ENCODE measurements around the gene TPRG1L.

TPRG1L gene

DNA sequence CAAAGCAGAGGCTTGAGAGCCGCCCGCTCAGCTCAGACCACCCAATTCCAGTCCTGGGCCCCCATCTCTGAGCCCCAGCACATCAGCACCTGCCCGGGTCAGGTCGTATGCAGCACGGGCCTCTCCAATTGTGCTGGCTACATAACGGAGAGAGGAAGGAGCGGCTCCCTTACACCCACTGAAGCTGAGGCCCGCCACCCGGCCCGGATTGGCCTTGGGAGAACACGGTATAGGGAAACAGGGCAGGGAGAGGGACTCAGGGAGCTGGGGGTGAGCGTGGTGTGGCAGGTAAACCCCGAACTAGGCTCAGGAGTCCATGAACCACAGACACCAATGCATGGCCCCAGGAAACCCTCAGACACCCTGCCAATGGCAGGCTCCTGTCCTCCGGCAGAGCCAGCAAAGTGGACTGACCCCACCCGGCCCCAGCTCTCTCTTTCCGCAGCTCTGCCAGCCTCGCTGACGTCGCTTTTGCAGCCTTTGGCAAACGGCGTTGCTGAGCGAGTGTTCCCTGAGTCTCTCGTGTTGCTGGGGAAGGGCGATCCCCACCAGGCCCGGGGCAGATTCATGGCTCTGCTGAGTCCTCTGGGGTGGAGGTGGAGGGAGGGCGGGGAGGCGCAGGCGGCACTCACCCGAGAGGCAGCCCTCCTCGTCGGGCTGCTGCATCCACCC lies 30.0 kb upstream of the TPRG1L start:
- DNase-seq: no peak

DNA sequence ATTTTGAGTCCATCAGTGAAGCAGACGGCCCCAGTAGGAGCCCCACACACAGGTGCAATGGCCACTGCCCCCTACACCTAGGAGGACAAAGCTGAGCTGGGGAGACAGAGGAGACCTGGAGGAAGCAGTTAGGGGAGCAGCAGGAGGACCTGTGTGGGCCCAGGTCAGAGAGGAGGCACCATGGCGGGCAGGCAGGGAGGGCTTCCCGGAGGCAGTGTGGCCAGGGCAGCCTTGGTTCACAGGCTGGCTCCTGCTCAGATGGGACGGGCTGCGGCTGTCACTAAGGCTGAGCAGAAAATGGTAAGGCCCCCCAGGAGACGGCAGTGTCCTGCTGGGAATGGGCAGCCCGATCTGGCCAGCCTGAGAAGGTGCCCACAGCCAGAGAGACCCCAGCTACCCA lies 28.9 kb upstream of the TPRG1L start:
- DNase-seq: no peak

DNA sequence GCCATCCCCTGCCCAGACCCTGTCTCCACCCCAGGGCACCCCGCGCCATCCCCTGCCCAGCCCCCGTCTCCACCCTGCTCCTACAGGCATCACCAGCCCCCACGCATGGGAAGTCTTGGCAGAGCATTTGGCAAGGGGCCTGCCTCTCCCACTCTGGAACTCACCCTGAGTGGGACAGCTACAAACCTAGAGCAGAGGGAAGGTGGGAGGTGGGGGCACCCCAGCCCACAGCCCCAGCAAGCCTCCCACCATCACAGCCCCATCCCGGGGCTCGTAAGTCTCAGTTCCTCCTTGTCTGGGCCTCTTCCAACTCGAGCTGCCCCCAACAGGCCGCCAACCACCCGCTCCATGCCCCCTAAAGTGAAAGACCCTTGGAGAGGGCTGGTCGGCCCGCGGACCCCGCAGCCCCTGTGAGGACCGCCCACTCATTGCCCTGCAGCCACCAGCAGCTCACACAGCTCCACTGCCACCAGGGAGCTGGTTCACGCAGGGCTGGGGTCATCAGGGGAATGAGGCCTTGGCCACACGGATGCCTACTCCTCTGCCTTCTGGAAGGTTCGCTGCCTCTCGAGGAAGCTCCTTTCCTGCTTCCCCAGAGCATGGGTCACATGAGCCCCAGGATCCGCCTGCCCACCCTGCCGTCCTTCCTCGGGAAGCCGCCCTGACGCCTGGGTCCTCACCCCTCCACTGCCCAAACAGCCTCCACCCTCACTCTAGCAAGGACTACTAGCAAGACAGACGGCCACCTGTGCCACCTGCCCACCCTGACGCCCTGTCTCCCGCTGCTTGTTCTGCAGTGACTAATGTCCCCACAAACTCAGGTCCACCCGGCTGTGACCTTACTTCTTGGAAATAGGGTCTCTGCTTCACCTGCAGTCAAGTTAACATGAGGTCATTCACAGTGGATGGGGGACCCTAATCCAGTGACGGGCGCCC lies 27.9 kb upstream of the TPRG1L start:
- DNase-seq: no peak

DNA sequence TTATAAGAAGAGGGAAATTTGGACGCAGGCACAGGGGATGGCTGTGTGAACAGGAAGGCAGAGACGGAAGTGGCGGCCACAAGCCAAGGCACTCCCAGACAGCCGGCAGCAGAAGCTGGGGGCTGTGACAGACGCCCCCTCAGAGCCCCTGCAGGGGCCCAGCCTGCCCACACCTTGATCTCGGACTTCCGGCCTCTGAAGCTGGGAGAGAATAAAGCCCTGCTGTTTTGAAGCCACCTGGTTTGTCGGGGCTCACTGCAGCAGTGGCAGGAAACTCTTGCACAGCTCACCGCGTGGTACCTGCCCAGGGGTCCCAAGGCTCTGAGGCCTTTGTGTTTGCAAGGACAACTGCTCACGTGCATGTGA lies 27.2 kb upstream of the TPRG1L start:
- DNase-seq: no peak

DNA sequence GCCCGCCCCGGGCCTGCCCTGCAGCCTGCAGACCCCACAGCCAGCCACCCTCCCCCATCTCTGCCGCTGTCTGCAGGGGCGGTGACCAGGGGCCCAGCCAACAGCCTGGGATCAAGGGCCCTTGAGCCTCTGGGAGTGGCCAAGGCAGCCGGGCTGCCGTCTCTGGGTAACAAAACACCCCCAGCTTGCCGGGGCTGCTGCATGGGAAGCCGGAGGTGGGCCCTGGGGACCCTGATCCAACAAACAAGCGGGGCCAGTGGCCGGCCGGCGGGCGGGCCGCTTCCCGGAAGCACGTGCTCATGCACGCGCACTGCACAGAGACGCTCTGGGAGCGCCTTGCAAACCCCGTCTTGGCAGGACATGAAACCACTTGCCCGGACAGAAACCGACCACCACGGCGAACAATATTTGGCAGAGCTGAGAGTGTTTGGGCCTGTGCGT lies 26.7 kb upstream of the TPRG1L start:
- no peak for DNase-seq

DNA sequence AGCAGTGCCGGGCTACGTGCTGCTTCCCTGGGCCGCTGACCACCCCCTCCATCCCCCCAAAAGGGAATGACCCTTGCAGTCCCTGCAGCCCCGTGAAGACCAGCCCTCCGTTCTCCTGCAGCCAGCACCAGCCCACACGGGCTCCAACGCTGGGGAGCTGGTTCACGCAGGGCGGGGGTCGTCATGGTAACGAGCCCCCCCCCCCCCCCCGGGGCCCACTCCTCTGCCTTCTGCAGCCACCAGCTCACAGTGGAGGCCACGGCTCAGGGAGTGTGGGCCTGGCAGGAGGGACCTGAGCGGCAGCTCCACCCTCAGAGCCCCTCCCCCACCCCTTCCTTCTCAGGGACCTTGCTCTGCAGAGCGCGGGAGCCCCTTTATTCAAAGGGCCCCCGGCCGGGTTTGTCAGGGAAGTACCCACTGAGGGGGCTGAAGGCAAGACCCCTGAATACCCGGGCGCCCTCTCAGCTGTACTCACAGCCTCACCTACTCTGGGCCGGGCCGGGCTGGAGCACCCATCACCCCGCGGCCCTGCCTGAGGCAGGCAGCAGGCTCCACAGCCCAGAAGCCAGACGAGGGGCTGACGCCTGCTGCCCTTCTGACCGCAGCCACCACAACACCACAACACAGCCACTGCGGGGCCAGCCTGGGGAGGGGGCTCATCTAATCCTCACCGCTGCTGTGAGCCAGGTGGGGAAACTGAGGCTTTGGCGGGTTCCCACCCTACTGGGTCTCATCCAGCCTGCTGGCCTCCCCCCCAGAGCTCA lies 26.1 kb upstream of the TPRG1L start:
- DNase-seq: no peak

DNA sequence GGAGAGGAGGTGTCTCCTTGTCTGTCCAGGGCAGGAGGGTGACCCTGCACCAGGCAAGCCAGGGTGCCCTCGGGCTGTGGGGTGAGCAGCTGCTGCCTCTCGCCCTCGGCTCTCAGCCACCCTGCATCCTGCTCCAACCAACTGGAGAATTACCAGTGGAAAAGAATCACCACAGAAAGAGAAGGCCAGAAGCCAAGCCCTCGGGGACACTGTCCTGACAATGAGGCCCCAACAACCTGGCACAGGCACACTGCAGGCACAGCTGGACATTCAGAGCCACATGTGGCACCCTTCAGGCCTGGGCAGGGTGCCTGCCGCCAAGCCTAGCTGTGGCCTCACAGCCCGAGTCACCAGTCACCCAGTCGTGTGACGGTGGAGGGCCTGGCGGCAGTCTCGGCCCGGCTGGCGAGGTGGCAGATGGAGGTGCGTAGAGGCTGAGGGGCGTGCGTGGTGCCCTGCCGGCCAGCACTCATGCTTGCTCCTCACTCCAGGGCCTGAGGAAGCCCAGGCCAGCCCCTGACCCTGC lies 25.5 kb upstream of the TPRG1L start:
- no peak for DNase-seq

DNA sequence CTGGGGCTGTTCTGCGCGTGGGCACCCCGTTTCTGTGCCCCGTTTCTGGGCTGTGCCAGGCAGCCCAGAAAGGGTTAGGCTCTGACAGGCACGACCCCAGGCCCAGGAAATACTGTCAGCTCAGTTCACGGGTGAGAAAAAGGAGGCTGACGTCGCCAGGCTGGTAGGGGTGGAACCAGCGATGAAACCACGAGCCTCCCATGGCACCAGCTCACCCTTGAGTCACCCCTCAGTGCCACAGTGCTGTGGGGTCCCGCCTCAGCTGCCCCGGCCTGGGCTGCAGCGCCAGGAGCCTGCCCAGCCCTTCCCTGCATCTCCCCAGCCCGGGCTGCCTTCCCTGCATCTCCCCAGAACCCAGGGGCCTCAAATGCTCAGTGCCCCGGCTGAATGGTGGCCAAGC lies 25.0 kb upstream of the TPRG1L start:
- DNase-seq: no peak

DNA sequence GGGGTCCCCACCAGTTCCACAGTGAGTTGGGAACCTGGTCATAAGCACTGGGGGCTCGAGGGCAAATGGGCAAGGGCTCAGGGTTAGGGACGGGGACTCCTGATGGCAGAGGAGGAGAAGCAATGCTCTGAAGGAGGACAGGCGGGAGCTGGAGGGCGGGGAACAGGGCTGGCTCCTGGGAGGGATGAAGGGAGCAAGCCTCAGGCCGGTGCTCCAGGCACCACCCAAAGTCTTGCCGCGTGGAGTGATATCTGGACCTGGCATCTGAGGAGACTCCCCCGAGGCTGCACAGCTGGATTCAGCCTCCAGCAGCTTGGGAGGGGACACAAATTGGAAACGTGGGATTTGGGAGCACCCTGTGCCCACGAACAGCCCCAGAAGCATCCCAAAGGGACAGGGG lies 24.5 kb upstream of the TPRG1L start:
- no peak for DNase-seq

DNA sequence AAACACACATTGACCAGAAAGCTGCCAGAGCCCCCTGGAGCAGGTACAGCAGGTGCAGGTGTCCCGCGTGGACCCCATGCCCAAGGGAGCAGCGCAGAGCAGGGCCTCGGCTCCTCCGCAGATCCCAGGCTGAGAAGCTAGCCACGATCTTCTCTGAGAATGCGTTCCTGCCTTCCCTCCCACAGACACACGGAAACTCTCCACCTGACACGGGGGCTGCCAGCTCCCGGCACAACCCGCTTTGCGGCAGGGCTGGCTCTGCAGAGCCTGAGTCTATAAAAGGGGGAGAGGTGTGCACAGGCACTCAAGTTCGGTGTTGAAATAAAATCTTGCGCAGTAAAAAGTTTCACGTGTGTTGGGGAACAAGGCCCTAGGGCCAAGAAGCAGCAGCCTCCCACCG lies 23.1 kb upstream of the TPRG1L start:
- no peak for DNase-seq

DNA sequence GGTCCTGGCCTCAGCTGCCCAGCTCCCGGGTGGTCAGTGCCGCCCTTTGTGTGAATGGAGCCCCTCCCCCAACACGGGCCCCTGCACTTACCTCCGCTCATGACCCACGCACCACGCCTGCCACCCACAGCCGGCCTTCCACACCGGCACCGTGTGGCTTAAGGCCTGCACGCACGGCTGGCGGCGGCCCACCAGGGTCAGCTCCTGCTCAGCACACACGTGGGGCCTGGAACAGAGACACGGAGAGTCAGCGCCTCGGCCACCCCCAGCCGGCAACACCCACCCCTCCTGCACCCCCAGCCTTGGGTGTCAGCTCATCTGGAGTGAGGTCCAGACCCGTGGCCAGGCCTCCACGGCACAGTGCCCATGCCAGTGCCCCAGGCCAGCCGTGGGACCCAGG lies 22.4 kb upstream of the TPRG1L start:
- no peak for DNase-seq

DNA sequence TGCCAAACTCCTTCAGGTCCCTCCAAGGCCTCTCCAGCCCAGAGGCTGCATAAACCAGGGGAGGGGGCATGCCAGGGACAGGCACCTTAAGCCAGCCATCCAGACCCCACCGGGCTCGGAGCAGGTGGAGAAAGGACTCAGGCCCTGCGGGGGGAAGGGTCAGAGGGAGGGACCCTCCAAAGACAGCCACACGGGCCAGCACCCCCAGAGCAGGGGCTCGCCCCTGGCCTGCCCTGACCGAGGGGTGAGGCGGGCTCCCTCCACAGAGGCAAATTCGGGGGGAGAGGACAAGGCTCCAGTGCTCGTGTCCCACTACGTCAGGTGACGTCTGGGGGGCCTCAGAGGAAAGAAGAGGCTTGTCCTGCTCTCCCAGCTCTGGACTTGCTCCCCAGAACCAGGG lies 21.7 kb upstream of the TPRG1L start:
- no peak for DNase-seq

DNA sequence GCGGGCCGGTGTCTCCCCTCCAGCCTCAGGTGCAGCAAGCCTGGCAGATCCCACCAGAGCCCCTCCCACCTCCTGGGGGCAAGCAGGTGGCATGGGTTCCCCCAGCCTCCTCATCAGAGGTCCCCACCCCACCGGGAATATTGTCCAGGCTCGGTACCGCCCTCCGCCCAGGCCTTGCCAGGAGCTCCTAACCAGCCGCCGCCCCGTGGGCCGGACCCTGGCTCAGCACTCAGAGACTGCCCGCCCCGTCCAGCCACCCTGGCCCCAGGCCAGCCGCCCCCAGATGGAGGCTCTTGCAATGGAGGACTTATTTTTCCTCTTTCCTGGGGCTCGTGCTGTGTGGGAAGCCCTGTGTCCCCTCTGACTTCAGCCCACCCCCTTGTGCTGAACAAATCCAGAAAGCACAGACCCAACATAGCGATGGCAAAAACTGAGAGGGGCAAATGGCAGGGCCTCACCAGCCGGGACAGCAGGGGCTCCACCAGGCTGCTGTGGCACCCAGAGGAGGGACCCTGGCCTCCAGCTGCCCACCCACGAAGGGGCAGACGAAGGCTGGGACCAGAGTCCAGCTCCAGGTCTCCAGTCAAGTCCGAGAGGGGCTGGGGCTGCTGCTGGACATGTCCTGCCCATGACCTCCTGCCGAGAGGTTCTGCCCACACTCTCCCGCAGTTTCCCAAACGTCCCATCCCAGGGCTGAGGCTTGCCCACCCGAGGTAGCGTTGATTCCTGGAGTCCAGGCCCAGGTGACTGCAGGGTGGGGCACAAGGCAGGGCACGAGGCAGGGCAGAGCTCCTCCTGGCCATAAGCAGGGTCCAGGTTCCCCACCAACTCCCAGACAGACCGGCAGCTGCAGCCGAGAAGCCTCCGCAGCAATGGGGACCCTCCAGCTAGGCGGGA lies 21.0 kb upstream of the TPRG1L start:
- DNase-seq: no peak

DNA sequence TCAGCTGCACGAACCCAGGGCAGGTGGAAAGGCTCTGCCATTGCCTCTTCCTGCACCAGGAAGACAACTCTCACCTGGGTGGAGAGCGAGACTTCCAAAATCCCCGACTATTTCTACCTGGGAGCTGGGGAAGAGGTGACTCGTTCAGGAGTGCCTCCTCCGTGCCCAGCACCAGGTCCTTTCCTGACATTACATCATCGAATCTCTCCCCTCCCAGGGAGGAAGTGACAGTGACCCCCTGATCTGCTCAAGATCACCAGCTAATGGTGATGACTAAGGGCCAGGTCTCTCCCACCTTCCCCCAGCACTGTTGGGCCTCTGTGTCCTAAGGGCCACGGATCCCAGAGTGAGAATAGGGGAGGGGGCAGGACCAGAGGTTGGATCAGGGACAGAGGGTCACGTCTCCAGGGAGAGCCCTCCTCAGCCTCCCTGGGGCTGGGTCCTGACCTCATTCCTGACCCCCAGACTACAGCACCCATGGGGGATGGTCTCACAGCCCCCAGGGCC lies 20.3 kb upstream of the TPRG1L start:
- DNase-seq: no peak

DNA sequence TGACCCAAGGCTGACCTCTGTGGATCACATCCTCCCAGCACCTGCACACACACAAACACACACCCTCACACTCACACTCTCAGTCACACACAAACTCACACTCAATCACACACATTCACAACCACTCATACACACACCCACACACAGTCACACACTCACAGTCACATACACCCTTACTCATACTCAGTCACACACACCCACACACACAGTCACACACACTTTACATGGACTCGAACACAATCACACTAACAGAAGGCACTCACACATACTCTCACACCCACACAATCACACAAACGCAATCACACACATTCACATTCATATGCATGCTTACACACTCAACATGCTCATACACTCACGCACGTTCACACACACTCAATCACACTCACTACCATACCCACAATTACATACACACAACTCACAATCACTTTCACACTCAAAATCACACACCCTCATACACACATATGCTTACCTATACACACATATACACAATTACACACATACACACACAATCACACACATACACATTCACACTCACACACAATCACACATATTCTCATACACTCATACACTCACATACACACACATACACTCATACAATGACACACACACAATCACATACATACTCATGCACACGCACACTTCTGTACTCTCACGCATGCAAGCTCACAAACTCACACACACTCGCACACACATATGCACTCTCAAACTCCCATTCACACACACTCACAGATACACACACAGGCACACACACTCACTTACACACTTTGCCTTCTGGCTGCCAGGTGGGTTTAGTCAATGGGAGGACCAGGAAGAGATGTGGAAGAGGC lies 19.6 kb upstream of the TPRG1L start:
- DNase-seq: no peak

DNA sequence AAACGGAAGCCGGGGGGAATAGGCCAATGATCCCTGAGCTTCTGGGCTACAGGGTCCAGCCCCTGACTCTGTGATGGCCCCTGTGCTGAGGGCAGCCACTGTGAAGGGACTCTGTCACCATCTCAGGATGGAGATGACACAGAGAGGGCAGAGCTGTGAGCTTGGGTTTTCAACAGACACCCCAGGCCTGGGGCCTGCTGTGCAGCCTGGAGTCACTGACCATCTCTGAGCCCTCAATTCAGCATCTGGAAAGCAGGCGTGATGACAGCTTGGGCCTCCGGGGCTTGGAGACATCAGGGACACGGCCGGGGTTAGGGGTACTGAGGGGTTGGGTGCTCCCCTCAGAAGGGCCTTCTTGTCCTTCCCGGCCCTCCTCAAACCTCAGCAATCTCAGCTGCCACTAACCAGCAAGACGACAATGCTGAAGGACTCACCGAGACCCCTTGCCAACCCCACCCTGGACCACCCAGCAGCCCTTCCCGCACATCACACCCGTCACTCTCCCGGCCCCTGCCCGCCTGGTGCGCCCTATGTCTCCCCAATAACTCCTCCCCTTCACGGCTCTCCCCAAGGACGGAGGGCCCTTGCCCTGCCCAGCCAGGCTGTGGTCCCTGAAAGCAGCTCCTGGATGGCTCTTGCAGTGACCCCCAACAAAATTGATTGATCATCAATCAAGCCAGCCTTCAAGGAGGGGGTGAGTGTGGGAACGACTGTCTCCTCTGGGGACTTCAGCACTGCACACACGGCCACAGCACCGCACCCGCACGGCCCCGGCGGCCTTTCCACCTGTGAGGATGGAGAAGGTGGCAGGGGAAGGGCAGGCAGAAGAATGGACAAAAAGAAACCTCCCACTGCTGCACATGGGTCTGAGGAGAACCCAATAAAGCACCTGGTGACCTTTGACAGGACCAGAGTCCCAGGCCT lies 17.8 kb upstream of the TPRG1L start:
- DNase-seq: no peak

DNA sequence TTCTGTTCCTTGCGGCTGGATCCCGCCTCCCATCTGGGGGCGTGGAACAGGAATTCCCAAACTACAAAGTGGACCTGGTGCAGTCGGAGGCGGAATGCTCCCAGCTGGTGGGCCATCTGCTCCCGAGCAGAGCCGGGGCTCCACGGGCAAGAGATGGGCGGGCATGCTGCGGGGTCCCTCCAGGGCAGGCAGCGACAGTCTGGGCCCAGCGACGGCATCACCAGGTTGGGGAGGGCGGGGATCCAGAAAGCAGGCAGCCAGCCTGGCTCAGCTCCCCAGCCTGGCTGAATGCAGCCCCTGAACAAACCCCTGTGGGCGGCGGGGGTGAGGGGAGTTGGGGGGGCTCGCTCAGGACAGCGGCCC lies 17.1 kb upstream of the TPRG1L start:
- DNase-seq: no peak

DNA sequence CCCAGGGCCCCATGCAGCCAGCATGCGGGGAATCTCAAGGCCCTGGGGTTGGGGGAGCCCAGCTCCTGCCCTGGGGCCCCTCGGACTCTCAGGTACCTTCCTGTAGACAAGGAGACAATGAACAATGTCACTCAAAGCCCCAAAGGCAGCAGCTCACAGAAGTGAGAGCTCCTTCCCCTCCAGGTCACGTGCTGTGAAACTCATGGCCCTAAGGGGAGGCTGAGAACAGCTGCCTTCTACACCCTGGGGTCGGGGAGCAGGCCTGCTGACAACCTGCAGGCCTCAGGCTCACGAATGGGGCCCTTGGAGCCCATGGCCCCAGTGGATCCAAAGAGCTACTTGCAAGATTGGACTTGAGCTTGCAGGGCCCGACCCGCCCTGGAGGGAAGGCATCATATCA lies 16.7 kb upstream of the TPRG1L start:
- DNase-seq: no peak

DNA sequence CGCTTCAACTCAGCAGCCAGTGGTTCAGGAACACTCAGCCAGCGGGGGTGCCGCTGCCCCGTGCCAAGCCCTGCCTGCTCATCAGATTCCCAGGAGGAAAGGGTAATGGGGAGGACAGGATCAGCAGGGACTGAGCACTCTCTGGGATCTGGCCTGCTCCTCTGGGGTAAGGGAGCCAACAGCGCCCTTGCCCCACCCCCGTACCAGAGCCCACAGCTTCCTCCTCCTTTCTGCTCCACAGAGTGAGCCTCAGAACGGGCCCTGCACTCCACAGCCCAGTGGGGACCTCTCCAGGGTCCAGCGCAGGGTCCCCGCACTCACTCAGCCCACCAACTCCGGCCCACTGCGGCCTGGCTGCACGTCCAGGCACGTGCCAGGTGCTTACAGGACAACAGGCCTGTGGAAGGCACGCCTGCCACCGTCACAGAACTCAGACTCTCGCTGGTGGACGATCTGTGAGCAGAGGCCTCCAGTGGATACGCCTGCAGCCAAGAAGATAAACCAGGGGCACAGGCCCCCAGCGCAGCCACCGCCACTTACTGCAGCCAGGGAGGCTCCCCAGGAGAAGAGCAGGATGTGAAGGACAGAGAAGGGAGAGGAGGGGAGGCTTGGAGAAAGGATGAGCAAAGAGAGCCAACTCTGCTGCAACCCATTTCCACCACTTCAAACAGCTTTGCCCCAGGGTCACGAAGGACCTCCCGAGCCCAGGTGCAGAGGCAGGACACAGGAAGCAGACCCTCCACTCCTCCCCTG lies 15.6 kb upstream of the TPRG1L start:
- DNase-seq: no peak

Measured in SIG-M5 (cell line).